Measurements from ENCODE around the gene SAP30BP.

GRCh38 chr17:75649687-75650086, 17.5 kb upstream of the SAP30BP start:
- TF ChIP-seq POLR2A (IDR thresholded peaks at IDR 0.05; ENCODE audit: insufficient read depth in 1 of 2, low read depth in 2 of 2, low read length in 2 of 2), result no peak
- TF ChIP-seq NFRKB (IDR thresholded peaks at IDR 0.05), result no peak
